AG04450 (cell line): ENCODE measurements around the gene PANK3. TPM values are rescaled to one million over a fixed set of nuclear protein-coding genes. Genes with fewer than 3 reads are reported as not detected.
A peak's percentile ranks its signal among the peaks of the same experiment; 100 is the strongest.

Experiments used
- CTCF ChIA-PET: fragments of 300-600, 350-600 bp; formaldehyde crosslinking; extraction: SDS; loops from one replicate; lab custom pipeline; 2022; ENCODE audit warnings: antibody characterized with exemption, inconsistent platforms; lab: Charles Lee
- POLR2A ChIA-PET: fragments of 350-600 bp; formaldehyde crosslinking; extraction: SDS; loops from one replicate; lab custom pipeline; 2021; ENCODE audit warnings: antibody characterized with exemption, inconsistent platforms; lab: Yijun Ruan, JAX
- DNase-seq: peaks from one replicate; pipeline ENCODE4 v3.0.0-alpha.2; 2011; ENCODE audit warnings: low read depth, low spot score
- H3K27ac ChIP-seq: one replicate; pipeline ENCODE4 v1.5.1; 2012; ENCODE audit warnings: low read depth, low read length, control low read depth
- H3K27me3 ChIP-seq: one replicate; pipeline ENCODE4 v1.6.0; 2012; ENCODE audit warnings: low read length; ENCODE audit not compliant: control insufficient read depth, insufficient read depth
- H3K4me3 ChIP-seq: 2 replicates; pipeline ENCODE4 v1.5.1; 2011; ENCODE audit warnings: mild to moderate bottlenecking, low read depth, low read length, control low read depth
- H3K9me3 ChIP-seq: 2 replicates; pipeline ENCODE4 v1.5.1; 2012; ENCODE audit warnings: low read length; ENCODE audit not compliant: control insufficient read depth, insufficient read depth
- CTCF ChIP-seq: IDR thresholded peaks from 2 replicates; pipeline ENCODE4 v1.5.1; 2011; ENCODE audit warnings: low read depth, low read length, control low read depth, inconsistent platforms
- polyA plus RNA-seq: library from polyadenylated mRNA; depleted of rRNA; stranded (reverse); fragments of >200 nt; gene quantifications from 2 replicates; pipeline ENCODE4 v1.2.3, GENCODE V29; 2011; rRNA removed
- small RNA-seq: library from RNA; depleted of rRNA; stranded (forward); fragments of <200 nt; gene quantifications from one replicate; pipeline ENCODE3, GENCODE V24; 2012; ENCODE audit warnings: low read depth; ENCODE audit not compliant: insufficient read length

The PANK3 gene
- polyA plus RNA-seq, 1 experiment, result 20.2 TPM

DNA sequence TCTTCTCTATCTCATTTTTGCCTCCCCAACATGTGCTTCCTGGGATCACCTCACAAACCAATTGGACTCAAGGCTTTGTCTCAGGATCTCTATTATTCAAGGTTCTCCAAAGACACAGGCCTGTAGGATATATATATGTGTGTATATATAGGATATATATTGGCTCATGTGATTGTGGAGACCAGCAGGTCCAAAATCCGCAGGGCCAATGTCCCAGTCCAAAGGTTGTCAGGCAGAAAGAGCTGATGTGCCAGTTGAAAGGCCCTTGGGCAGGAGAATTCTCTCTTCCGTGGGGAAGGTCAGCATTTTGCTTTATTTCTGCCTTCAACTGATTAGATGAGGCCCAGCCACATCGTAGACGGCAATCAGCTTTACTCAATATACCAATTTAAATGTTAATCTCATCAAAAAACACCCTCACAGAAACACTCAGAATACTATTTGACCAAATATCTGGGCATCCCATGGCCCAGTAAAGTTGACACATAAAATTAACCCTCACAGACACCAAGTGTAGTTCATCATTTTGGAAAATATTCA is 51.3 kb downstream of the PANK3 start:
- ChIA-PET CTCF (no interaction called here), POLR2A (no interaction called here)
- Histone ChIP-seq H3K4me3 (no peak overlapping the region), H3K27ac (no peak overlapping the region), H3K27me3 (peaks cover 21% of the 10 kb centered on the region), H3K9me3 (peaks cover 10% of the 10 kb centered on the region)
- no peak for TF ChIP-seq CTCF
- no peak for DNase-seq

DNA sequence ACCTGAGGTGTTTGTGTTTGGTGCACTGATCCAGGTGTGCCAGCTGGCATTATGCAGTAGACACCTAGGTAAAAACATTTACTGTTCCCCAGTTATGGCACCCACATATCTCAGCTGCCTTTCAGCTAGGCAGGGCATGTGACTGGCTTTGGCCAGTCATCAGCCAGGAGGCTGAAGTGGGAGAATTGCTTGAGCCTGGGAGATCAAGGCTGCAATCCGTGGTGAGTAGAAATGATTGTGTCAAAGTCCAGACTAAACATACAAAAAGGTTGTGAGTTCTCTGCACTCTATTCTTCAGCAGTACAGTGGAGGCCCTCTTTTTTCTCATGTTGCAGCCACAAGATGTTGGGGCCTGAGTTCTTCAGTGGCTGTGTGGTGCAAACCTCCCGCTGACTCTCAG is 53.3 kb downstream of the PANK3 start:
- Histone ChIP-seq H3K27me3 (peaks cover 21% of the 10 kb centered on the region), H3K9me3 (peaks cover 10% of the 10 kb centered on the region), H3K27ac (no peak overlapping the region), H3K4me3 (no peak overlapping the region)
- CTCF ChIA-PET, result no interaction called here
- POLR2A ChIA-PET, result no interaction called here
- TF ChIP-seq CTCF, result no peak
- DNase-seq, result no peak

- Histone ChIP-seq H3K27ac (no peak overlapping the region), H3K4me3 (no peak overlapping the region), H3K27me3 (no peaks in the 10 kb centered on the region), H3K9me3 (peaks cover 4% of the 10 kb centered on the region)
- TF ChIP-seq CTCF, result no peak
- ChIA-PET CTCF (interaction anchor here (1.1 to 1.5 kb wide), 2 partner anchors 244 to 245 kb away, joined by 3 to 9 read pairs; no protein-coding TSS in a partner anchor), POLR2A (no interaction called here)
- DNase-seq, result no peak
Measured at GRCh38 chr5:168513861-168514428, 65.2 kb downstream of the PANK3 start.

DNA sequence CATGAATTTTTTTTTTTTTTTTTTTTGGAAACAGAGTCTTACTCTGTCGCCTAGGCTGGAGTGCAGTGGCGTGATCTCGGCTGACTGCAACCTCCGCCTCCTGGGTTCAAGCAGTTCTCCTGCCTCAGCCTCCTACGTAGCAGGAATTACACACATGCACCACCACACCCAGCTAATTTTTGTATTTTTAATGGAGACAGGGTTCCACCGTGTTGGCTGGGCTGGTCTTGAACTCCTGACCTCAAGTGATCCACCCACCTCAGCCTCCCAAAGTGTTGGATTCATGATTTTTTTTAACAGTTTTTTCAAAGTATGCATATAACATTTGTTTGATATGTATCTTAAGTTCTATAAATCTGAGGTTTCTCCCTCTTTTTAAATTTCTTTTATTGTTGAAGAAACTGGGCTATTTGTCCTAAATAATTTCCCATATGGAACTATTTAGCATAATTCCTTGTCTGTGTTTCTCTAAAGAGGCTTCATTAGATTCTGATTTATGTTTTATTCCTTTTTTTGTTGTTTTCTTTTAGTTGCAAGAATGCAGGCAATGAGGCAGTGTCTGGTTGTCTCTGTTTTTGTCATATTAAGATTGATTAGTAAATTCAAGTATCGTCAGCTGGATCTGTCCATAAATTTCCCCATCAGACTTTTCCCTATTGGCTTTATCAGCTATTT is 76.5 kb downstream of the PANK3 start:
- no peak overlapping the region for H3K4me3 ChIP-seq
- no peak overlapping the region for H3K27ac ChIP-seq
- no peaks in the 10 kb centered on the region for H3K9me3 ChIP-seq
- ChIA-PET POLR2A (no interaction called here), CTCF (no interaction called here)
- H3K27me3 ChIP-seq, result no peaks in the 10 kb centered on the region
- no peak for TF ChIP-seq CTCF
- no peak for DNase-seq

Small RNA genes lying within 50 kb of the gene (small RNA-seq; reads per million reads assigned to genes)
- gene MIR103A1, result 8.6 reads per million, percentile 67 among the genes with 10 or more reads in this experiment

Other genes starting within 250 kb of the PANK3 start
- gene RARS1, start 92.9 kb downstream of the PANK3 start, polyA plus RNA-seq, result 112 and 147 TPM in 2 replicates
- gene FBLL1, start 50.1 kb downstream of the PANK3 start, polyA plus RNA-seq, result 0.11 and 0.16 TPM in 2 replicates